ENCODE data around the gene BCL11B.

DNA sequence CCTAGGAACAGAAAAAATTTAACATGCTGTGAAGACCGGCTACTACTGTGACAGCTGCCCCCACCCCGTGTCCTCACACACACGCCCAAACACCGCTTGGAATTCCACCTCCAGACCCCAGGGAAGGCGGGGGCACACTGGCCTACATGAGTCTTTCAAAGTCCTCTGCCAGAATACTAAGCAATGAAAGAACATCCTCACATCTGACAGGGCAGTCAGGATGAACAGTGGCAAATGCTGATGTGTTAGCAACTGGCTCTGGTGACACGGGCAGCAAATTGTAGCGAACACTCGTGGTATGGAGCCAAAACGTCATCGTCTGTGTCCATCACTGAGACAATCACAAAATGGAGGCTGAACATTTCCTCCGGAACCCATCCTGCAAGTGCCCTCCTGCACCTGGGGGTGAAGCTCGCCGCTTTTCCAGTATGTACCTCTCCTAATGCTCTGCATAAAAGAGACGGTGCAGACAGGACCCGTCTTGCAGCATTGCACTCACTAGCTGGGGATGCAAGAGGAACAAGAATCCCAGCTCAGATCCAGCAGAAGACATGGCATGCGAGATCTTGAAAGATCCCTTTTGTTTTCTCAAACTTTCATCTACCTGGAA, 94.8 kb downstream of the BCL11B start:
- TF ChIP-seq SNAI2 (CRISPR knock-in tag; IDR thresholded peaks at IDR 0.05): no peak
- no peak for TF ChIP-seq BACH2 (CRISPR knock-in tag; IDR thresholded peaks at IDR 0.05; ENCODE audit: borderline replicate concordance)
- TF ChIP-seq ZC3H10 (CRISPR knock-in tag; IDR thresholded peaks at IDR 0.05): no peak
- TF ChIP-seq, protein P1, sequence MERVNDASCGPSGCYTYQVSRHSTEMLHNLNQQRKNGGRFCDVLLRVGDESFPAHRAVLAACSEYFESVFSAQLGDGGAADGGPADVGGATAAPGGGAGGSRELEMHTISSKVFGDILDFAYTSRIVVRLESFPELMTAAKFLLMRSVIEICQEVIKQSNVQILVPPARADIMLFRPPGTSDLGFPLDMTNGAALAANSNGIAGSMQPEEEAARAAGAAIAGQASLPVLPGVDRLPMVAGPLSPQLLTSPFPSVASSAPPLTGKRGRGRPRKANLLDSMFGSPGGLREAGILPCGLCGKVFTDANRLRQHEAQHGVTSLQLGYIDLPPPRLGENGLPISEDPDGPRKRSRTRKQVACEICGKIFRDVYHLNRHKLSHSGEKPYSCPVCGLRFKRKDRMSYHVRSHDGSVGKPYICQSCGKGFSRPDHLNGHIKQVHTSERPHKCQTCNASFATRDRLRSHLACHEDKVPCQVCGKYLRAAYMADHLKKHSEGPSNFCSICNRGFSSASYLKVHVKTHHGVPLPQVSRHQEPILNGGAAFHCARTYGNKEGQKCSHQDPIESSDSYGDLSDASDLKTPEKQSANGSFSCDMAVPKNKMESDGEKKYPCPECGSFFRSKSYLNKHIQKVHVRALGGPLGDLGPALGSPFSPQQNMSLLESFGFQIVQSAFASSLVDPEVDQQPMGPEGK (CRISPR knock-in tag; IDR thresholded peaks at IDR 0.05; ENCODE audit: borderline replicate concordance): no peak
- TF ChIP-seq, protein P2, sequence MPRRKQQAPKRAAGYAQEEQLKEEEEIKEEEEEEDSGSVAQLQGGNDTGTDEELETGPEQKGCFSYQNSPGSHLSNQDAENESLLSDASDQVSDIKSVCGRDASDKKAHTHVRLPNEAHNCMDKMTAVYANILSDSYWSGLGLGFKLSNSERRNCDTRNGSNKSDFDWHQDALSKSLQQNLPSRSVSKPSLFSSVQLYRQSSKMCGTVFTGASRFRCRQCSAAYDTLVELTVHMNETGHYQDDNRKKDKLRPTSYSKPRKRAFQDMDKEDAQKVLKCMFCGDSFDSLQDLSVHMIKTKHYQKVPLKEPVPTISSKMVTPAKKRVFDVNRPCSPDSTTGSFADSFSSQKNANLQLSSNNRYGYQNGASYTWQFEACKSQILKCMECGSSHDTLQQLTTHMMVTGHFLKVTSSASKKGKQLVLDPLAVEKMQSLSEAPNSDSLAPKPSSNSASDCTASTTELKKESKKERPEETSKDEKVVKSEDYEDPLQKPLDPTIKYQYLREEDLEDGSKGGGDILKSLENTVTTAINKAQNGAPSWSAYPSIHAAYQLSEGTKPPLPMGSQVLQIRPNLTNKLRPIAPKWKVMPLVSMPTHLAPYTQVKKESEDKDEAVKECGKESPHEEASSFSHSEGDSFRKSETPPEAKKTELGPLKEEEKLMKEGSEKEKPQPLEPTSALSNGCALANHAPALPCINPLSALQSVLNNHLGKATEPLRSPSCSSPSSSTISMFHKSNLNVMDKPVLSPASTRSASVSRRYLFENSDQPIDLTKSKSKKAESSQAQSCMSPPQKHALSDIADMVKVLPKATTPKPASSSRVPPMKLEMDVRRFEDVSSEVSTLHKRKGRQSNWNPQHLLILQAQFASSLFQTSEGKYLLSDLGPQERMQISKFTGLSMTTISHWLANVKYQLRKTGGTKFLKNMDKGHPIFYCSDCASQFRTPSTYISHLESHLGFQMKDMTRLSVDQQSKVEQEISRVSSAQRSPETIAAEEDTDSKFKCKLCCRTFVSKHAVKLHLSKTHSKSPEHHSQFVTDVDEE (CRISPR knock-in tag; IDR thresholded peaks at IDR 0.05): no peak
